Astrocyte (in vitro differentiated cells and primary cell): ENCODE data around the gene MKNK2. TPM values are rescaled to one million over a fixed set of nuclear protein-coding genes. Genes with fewer than 3 reads are reported as not detected.

Source experiments
- DNase-seq: peaks from one replicate; pipeline ENCODE4 v3.0.0-alpha.2; 2010; ENCODE audit warnings: low read depth
- FAIRE-seq: peaks from 2 replicates; lab custom pipeline; 2011; peaks lifted over from hg19 to GRCh38; lab: Jason Lieb, UNC
- H2AFZ ChIP-seq: 2 replicates; pipeline ENCODE4 v1.6.0; 2012; ENCODE audit warnings: low read depth, low read length, inconsistent platforms
- H3K27ac ChIP-seq: 2 replicates; pipeline ENCODE4 v1.5.1; 2011; ENCODE audit warnings: low read depth, low read length, inconsistent platforms
- H3K27me3 ChIP-seq: 2 replicates; pipeline ENCODE4 v1.6.0; 2011; ENCODE audit warnings: low read length, inconsistent platforms; ENCODE audit not compliant: insufficient read depth
- H3K36me3 ChIP-seq: 2 replicates; pipeline ENCODE4 v1.5.1; 2011; ENCODE audit warnings: low read length, inconsistent platforms; ENCODE audit not compliant: insufficient read depth
- H3K4me1 ChIP-seq: 2 replicates; pipeline ENCODE4 v1.5.1; 2011; ENCODE audit warnings: low read length, inconsistent platforms; ENCODE audit not compliant: insufficient read depth
- H3K4me2 ChIP-seq: 2 replicates; pipeline ENCODE4 v1.6.0; 2012; ENCODE audit warnings: low read length, inconsistent platforms
- H3K4me3 ChIP-seq: 2 replicates; pipeline ENCODE4 v1.5.1; 2011; ENCODE audit warnings: low read depth, mild to moderate bottlenecking, low read length, inconsistent platforms; ENCODE audit not compliant: insufficient read depth
- H3K79me2 ChIP-seq: 2 replicates; pipeline ENCODE4 v1.6.0; 2012; ENCODE audit warnings: mild to moderate bottlenecking, low read length, inconsistent platforms; ENCODE audit not compliant: insufficient read depth
- H3K9ac ChIP-seq: 2 replicates; pipeline ENCODE4 v1.6.0; 2012; ENCODE audit warnings: mild to moderate bottlenecking, low read length, inconsistent platforms
- H3K9me3 ChIP-seq: 2 replicates; pipeline ENCODE4 v1.5.1; 2012; ENCODE audit warnings: low read depth, mild to moderate bottlenecking, low read length, inconsistent platforms; ENCODE audit not compliant: insufficient read depth
- H4K20me1 ChIP-seq: 2 replicates; pipeline ENCODE4 v1.6.0; 2012; ENCODE audit warnings: low read length, inconsistent platforms; ENCODE audit not compliant: insufficient read depth
- H3K27ac Mint-ChIP-seq: one replicate; pipeline ENCODE4 v1.8.0; 2021; ENCODE audit warnings: mild to moderate bottlenecking, mixed read lengths; ENCODE audit not compliant: unreplicated experiment
- H3K27me3 Mint-ChIP-seq: one replicate; pipeline ENCODE4 v1.8.0; 2021; ENCODE audit warnings: low read depth, mixed read lengths; ENCODE audit not compliant: unreplicated experiment
- H3K36me3 Mint-ChIP-seq: one replicate; pipeline ENCODE4 v1.8.0; 2021; ENCODE audit warnings: low read depth, mixed read lengths; ENCODE audit not compliant: unreplicated experiment
- H3K4me1 Mint-ChIP-seq: one replicate; pipeline ENCODE4 v1.8.0; 2021; ENCODE audit warnings: low read depth, mixed read lengths; ENCODE audit not compliant: unreplicated experiment
- H3K4me3 Mint-ChIP-seq: one replicate; pipeline ENCODE4 v1.8.0; 2021; ENCODE audit warnings: mild to moderate bottlenecking, moderate library complexity, mixed read lengths; ENCODE audit not compliant: unreplicated experiment
- H3K9me3 Mint-ChIP-seq: one replicate; pipeline ENCODE4 v1.8.0; 2021; ENCODE audit warnings: mild to moderate bottlenecking, mixed read lengths; ENCODE audit not compliant: unreplicated experiment
- CTCF ChIP-seq: IDR thresholded peaks from 2 replicates; pipeline ENCODE4 v1.5.1; 2011; ENCODE audit warnings: low read depth, mild to moderate bottlenecking, inconsistent platforms, low read length, moderate library complexity; ENCODE audit not compliant: insufficient read depth
- EZH2 ChIP-seq: IDR thresholded peaks from 2 replicates; pipeline ENCODE4 v1.6.1; 2012; ENCODE audit warnings: mild to moderate bottlenecking, low read length, inconsistent platforms; ENCODE audit not compliant: insufficient read depth
- total RNA-seq: library from RNA; stranded (reverse); gene quantifications from 2 replicates; pipeline ENCODE4 v1.2.1, GENCODE V29; 2021

The MKNK2 gene
- total RNA-seq, 1 donor from 2014 or later, result 146 TPM

GRCh38 chr19:1998712-1999708 lies 52.0 kb downstream of the MKNK2 start:
- no peak for FAIRE-seq
- no peaks in the 10 kb centered on the region for H3K4me1 ChIP-seq
- H3K27me3 ChIP-seq, result no peaks in the 10 kb centered on the region
- Mint-ChIP-seq H3K27ac (no peak overlapping the region), H3K4me3 (no peak overlapping the region), H3K4me1 (no peaks in the 10 kb centered on the region), H3K36me3 (peaks cover 26% of the 10 kb centered on the region), H3K27me3 (no peaks in the 10 kb centered on the region), H3K9me3 (peaks cover 10% of the 10 kb centered on the region)
- H3K9ac ChIP-seq, result no peak overlapping the region
- H3K4me3 ChIP-seq, result no peak overlapping the region
- peaks cover 23% of the 10 kb centered on the region for H4K20me1 ChIP-seq
- TF ChIP-seq EZH2, result no peak
- TF ChIP-seq CTCF, result no peak
- no peaks in the 10 kb centered on the region for H3K9me3 ChIP-seq
- DNase-seq, result no peak
- no peak overlapping the region for H2AFZ ChIP-seq
- no peaks in the 10 kb centered on the region for H3K79me2 ChIP-seq
- H3K36me3 ChIP-seq, result peaks cover 6% of the 10 kb centered on the region
- no peak overlapping the region for H3K4me2 ChIP-seq
- H3K27ac ChIP-seq, result no peak overlapping the region

- Histone ChIP-seq H2AFZ (no peak overlapping the region), H3K79me2 (no peaks in the 10 kb centered on the region), H3K4me3 (no peak overlapping the region), H3K9me3 (no peaks in the 10 kb centered on the region), H3K4me2 (no peak overlapping the region), H3K27ac (no peak overlapping the region), H3K4me1 (no peaks in the 10 kb centered on the region), H3K27me3 (no peaks in the 10 kb centered on the region), H3K36me3 (peaks cover 6% of the 10 kb centered on the region), H4K20me1 (peaks cover 15% of the 10 kb centered on the region), H3K9ac (no peak overlapping the region)
- Mint-ChIP-seq H3K27ac (peak overlapping the region; percentile 13), H3K27me3 (no peaks in the 10 kb centered on the region), H3K4me3 (no peak overlapping the region), H3K4me1 (no peaks in the 10 kb centered on the region), H3K36me3 (peaks cover 24% of the 10 kb centered on the region), H3K9me3 (peaks cover 10% of the 10 kb centered on the region)
- no peak for TF ChIP-seq EZH2
- no peak for TF ChIP-seq CTCF
- FAIRE-seq (no peak), DNase-seq (no peak)
These were observed 53.5 kb downstream of the MKNK2 start for GRCh38 chr19:1997353-1998233.
